Suprapubic skin (tissue), 4 donors: Measurements from ENCODE around the gene MEI1.

Experiments
- EP300 ChIP-seq: sonication (generic); formaldehyde crosslinking; IDR thresholded peaks from one replicate; pipeline ENCODE4 v1.6.1; 2017; ENCODE audit warnings: antibody characterized with exemption
- POLR2A ChIP-seq, 2 donors: fragments of 450-650 bp; IDR thresholded peaks; one replicate each; pipeline ENCODE4 v1.6.1; 2017; ENCODE audit warnings: antibody characterized with exemption in 2 of 2, mild to moderate bottlenecking in 2 of 2, moderate library complexity in 2 of 2
- POLR2AphosphoS5 ChIP-seq, 3 donors: sonication (generic); formaldehyde crosslinking; IDR thresholded peaks; one replicate each; pipeline ENCODE4 v1.6.1; 2017; ENCODE audit warnings: antibody characterized with exemption in 3 of 3
- TF ChIP-seq, protein P1 (sequence below), 2 donors: fragments of 200-600 bp in 1 of 2; fragments of 450-650 bp in 1 of 2; sonication (generic) in 1 of 2; IDR thresholded peaks; one replicate each; pipeline ENCODE4 v1.5.1; 2016 to 2019; ENCODE audit warnings: antibody characterized with exemption in 2 of 2, mild to moderate bottlenecking in 1 of 2, moderate library complexity in 1 of 2

DNA sequence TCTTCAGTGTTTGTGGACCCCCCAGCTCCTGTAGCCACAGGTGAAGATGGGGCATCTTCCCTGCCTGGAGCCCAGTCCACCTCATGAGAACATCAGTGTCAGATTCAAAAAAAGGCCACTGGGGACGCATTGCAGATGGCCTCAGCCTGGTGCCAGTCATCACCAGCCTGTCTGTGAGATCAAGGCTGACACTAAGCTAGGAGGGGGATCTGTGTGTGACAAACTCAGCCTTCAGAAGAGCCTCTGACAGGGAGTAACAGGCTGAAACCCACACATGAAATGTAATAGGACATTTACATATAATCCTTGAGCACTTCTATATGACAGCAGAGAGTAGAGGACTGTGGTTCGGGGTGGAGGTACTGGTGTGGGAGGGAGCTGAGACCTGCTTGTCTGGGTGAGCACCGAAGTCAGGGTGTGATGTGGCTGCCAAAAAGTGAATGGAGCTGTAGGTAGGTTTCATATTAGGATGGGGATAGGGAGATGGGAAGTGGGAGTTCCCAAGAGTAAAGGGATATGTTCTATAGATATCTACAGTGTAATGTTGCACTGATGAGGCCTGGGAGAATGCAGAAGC, 80.7 kb downstream of the MEI1 start:
- TF ChIP-seq, protein P1, sequence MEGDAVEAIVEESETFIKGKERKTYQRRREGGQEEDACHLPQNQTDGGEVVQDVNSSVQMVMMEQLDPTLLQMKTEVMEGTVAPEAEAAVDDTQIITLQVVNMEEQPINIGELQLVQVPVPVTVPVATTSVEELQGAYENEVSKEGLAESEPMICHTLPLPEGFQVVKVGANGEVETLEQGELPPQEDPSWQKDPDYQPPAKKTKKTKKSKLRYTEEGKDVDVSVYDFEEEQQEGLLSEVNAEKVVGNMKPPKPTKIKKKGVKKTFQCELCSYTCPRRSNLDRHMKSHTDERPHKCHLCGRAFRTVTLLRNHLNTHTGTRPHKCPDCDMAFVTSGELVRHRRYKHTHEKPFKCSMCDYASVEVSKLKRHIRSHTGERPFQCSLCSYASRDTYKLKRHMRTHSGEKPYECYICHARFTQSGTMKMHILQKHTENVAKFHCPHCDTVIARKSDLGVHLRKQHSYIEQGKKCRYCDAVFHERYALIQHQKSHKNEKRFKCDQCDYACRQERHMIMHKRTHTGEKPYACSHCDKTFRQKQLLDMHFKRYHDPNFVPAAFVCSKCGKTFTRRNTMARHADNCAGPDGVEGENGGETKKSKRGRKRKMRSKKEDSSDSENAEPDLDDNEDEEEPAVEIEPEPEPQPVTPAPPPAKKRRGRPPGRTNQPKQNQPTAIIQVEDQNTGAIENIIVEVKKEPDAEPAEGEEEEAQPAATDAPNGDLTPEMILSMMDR (IDR thresholded peaks at IDR 0.05): no peak
- TF ChIP-seq POLR2A (IDR thresholded peaks at IDR 0.05) (no peak), POLR2AphosphoS5 (IDR thresholded peaks at IDR 0.05) (no peak), EP300 (no peak)
